Thoracic aorta (tissue), 2 donors: ENCODE measurements around the gene ARHGAP18. TPM values are rescaled to one million over a fixed set of nuclear protein-coding genes. Genes with fewer than 3 reads are reported as not detected.

Experiments
- ATAC-seq: fragments of 150-250 bp; one replicate; pipeline ENCODE4 v1.8.0; 2017; ENCODE audit warnings: low read depth; ENCODE audit not compliant: insufficient number of reproducible peaks, low FRiP score
- DNase-seq: peaks from one replicate; pipeline ENCODE4 v3.0.0-alpha.2; 2020; ENCODE audit warnings: low spot score
- H3K27ac ChIP-seq, 2 donors: fragments of 200-600 bp; sonication (generic); 1 replicate in 1 of 2; 2 replicates in 1 of 2; pipeline ENCODE4 v1.5.1; 2016; ENCODE audit warnings: mild to moderate bottlenecking in 2 of 2, moderate library complexity in 2 of 2
- H3K27me3 ChIP-seq: fragments of 200-600 bp; sonication (generic); replicated peaks from 2 replicates; pipeline ENCODE4 v1.6.0; 2016; ENCODE audit warnings: mild to moderate bottlenecking; ENCODE audit not compliant: insufficient read depth
- H3K36me3 ChIP-seq: fragments of 200-600 bp; sonication (generic); one replicate; pipeline ENCODE4 v1.5.1; 2016
- H3K4me1 ChIP-seq, 2 donors: fragments of 200-600 bp; sonication (generic); 1 replicate in 1 of 2; 2 replicates in 1 of 2; pipeline versions ENCODE4 v1.5.1 to v1.6.0; 2016; ENCODE audit warnings: low read depth in 2 of 2, mild to moderate bottlenecking in 1 of 2; ENCODE audit not compliant: control insufficient read depth in 1 of 2
- H3K4me3 ChIP-seq: fragments of 200-600 bp; sonication (generic); 2 replicates; pipeline ENCODE4 v1.5.1; 2016; ENCODE audit warnings: mild to moderate bottlenecking
- H3K9me3 ChIP-seq: fragments of 200-600 bp; sonication (generic); 2 replicates; pipeline ENCODE4 v1.5.1; 2016
- CTCF ChIP-seq: fragments of 200-600 bp; sonication (generic); IDR thresholded peaks from one replicate; pipeline ENCODE4 v1.5.1; 2019; ENCODE audit warnings: antibody characterized with exemption
- total RNA-seq, 2 donors: library from RNA; depleted of rRNA; stranded (reverse); fragments of >200 nt; gene quantifications; one replicate each; pipeline versions ENCODE4 v1.1.0 to v1.2.3, GENCODE V29; 2016

ARHGAP18 gene
- total RNA-seq, 2 donors from 2014 or later = 24.8 to 37.0 TPM

GRCh38 chr6:129614464-129614863, 95.5 kb downstream of the ARHGAP18 start:
- ATAC-seq (no peak), DNase-seq (no peak)
- Histone ChIP-seq H3K27ac (no peak overlapping the region), H3K9me3 (no peaks in the 10 kb centered on the region), H3K4me1 (no peaks in the 10 kb centered on the region), H3K36me3 (no peaks in the 10 kb centered on the region), H3K27me3 (no peaks in the 10 kb centered on the region), H3K4me3 (no peak overlapping the region)
- TF ChIP-seq CTCF = no peak

- TF ChIP-seq CTCF = no peak
- Histone ChIP-seq H3K9me3 (no peaks in the 10 kb centered on the region), H3K4me1 (no peaks in the 10 kb centered on the region), H3K4me3 (no peak overlapping the region), H3K27me3 (no peaks in the 10 kb centered on the region), H3K36me3 (no peaks in the 10 kb centered on the region), H3K27ac (no peak overlapping the region)
- no peak for DNase-seq
- no peak for ATAC-seq
Observed at GRCh38 chr6:129612440-129612839, 97.5 kb downstream of the ARHGAP18 start.

GRCh38 chr6:129609635-129610034, 100.3 kb downstream of the ARHGAP18 start:
- Histone ChIP-seq H3K36me3 (peaks cover 4% of the 10 kb centered on the region), H3K27ac (no peak overlapping the region), H3K27me3 (no peaks in the 10 kb centered on the region), H3K9me3 (no peaks in the 10 kb centered on the region), H3K4me1 (no peaks in the 10 kb centered on the region), H3K4me3 (no peak overlapping the region)
- no peak for ATAC-seq
- no peak for DNase-seq
- no peak for TF ChIP-seq CTCF

- Histone ChIP-seq H3K36me3 (peaks cover 4% of the 10 kb centered on the region), H3K4me1 (no peaks in the 10 kb centered on the region), H3K27me3 (no peaks in the 10 kb centered on the region), H3K4me3 (no peak overlapping the region), H3K9me3 (no peaks in the 10 kb centered on the region), H3K27ac (no peak overlapping the region)
- ATAC-seq (no peak), DNase-seq (no peak)
- no peak for TF ChIP-seq CTCF
Observed at GRCh38 chr6:129608886-129609537, 101.0 kb downstream of the ARHGAP18 start.

- Histone ChIP-seq H3K9me3 (no peaks in the 10 kb centered on the region), H3K36me3 (peaks cover 4% of the 10 kb centered on the region), H3K4me3 (no peak overlapping the region), H3K27me3 (no peaks in the 10 kb centered on the region), H3K27ac (no peak overlapping the region), H3K4me1 (no peaks in the 10 kb centered on the region)
- no peak for TF ChIP-seq CTCF
- DNase-seq (no peak), ATAC-seq (no peak)
Observed at GRCh38 chr6:129607581-129608186, 102.3 kb downstream of the ARHGAP18 start.
